Stimulated activated CD8-positive, alpha-beta memory T cell treated with anti-CD3 and anti-CD28 coated beads, Interleukin-15, amount 100 ng/mL, for 24 hours (primary cell): ENCODE measurements around the gene EIF4E2.

ENCODE experiments used
- DNase-seq: peaks from one replicate; pipeline ENCODE4 v3.0.0-alpha.2; 2020; ENCODE audit warnings: low read depth

Gene EIF4E2

GRCh38 chr2:232550354-232551249 lies at the start of gene EIF4E2, which contains the start of gene TIGD1:
Gene EIF4E2, plus strand, starts transcription at chr2:232550689. Its CDS starts 36 bp downstream, at chr2:232550725.
Gene TIGD1, minus strand, starts transcription at chr2:232550557. Its CDS starts 675 bp downstream, at chr2:232549882.
- DNase-seq, result peak; percentile 76

DNA sequence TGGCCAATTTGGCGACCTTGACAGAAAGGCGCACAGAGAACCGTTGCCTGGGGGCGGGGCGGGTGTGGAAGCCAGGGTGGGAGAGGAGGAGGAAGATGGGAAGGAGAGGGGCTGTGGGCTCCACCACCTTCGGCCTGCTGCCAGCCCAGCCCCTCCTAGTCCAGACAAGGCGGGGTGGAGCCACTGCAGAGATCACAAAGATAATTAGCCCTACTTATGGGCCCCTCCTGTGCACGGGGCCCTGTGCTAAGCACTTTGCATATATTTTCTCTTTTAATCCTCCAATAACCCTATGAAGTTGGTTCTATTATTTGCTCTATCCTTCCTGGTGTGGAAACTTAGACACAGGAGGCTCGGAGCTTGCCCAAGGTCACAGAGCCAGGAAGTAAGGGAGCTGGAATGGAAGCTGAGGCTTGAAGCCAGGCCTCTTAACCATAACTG lies 49.1 kb upstream of the EIF4E2 start:
- DNase-seq, result no peak

GRCh38 chr2:232501794-232502390 lies 48.6 kb upstream of the EIF4E2 start:
- DNase-seq, result no peak

- DNase-seq, result no peak
Measured at GRCh38 chr2:232502511-232502910, 48.0 kb upstream of the EIF4E2 start.

DNA sequence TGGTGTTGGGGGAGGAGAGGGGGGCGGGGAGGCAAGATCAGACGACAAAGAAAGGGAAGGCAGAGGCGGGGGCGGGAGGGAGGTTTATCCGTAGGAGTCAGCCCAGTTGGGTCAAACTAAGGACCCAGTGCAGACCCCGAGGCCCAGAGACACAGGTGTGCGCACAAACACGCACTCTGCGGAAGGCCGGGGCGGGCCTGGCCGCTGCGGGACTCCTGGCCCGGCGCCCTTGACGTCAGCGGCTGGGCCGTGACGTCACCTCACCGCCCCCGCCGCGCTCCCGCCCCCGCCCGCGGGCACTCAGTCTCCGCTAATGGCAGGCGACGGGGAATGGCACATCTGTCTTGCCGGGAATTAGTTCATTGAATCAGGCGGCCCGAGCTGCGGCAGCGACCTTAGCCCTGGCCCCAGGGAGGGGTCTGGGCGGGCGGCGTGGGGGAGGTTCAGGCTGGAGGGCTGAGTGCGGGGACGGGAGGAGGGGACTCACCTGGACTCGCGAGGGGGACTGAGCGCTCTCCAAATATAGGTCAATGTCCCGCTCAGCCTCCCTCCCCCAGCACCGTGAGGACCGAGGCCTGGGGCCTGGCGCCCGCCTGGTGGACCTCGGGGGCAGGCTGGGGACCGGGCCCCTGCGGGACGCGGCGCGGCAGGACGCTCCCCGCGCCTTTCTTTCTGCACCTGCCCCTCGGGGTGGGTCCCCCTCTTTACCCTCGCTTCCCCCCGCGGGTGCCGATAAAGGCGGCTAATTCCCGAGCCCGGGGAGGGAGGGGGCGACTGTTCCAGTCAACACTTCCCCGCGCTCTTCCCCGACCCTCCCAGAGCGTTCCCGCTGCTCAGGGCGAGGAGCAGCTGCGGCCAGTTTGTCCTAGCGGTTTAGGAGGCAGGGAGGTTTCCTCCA lies 47.3 kb upstream of the EIF4E2 start:
- no peak for DNase-seq

GRCh38 chr2:232503809-232504323 lies 46.6 kb upstream of the EIF4E2 start:
- no peak for DNase-seq

GRCh38 chr2:232504438-232504837 lies 46.1 kb upstream of the EIF4E2 start:
- DNase-seq, result no peak

- no peak for DNase-seq
Measured at GRCh38 chr2:232505856-232506255, 44.6 kb upstream of the EIF4E2 start.

- no peak for DNase-seq
Measured at GRCh38 chr2:232506709-232507108, 43.8 kb upstream of the EIF4E2 start.

DNA sequence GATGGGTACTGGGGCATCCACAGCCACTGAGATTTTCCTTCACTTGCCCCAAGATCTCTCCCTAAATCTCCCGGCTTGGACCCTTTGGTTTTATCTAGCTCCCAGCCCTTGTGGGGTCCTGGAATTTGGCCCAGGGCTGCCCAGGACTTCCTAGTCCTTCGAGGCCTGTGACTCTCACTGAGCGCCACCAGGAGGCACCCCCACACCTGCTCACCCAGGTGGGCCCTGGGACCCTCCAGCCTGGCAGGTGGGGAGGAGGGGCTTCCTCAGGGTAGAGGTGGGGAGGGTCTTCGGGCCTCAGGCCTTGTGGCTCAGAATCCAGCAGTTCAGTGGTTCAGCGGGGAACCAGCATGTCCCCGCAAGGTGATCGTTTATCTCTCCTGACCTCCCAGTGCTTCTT lies 42.2 kb upstream of the EIF4E2 start:
- no peak for DNase-seq

DNA sequence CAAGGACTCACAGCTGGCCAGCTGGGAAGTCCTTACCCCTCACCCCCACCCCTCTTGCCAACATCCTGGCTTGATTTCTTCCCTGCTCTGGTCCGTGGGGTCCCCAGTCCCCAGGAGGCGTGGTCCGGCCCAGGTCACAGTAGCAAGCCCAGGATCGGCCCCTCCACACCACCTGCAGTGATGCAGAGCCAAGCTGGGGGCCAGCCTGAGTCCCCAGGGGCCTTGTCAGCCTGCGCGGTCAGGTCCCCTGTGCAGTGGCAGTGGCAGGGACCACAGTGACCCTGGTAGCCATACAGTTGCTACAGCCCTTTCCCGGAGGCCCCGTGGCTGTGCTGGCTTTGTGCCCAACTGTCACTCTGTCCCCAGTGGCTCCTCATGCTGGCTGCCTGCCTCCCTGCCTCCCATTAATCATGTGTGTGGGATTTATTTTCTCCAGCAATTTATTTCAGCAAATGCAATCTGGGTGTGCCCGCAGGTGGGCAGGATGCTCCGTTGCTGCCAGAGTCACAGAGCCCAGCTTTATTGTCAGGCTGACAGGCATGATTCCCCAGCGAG lies 39.1 kb upstream of the EIF4E2 start:
- DNase-seq, result no peak

- DNase-seq, result no peak
Measured at GRCh38 chr2:232512602-232513001, 37.9 kb upstream of the EIF4E2 start.

DNA sequence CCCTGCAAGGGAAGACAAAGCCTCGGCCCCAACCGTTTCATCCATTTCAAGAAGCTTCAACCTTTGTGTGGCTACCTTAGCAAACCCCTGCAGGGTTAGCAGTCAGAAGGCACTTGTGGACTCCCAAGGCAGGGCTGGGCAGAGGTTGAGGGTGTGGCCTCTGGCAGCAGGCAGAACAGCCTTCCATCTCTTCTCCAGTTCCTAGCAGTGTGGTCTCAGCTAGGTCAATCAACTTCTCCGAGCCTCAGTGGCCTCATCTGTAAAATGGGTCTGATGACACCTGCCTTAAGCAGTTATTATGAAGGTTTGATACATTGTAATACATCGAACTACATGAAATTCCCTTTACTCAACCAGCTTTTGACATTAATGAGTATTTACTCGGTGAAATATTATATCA lies 37.1 kb upstream of the EIF4E2 start:
- no peak for DNase-seq

GRCh38 chr2:232515639-232516038 lies 34.9 kb upstream of the EIF4E2 start:
- DNase-seq, result no peak

DNA sequence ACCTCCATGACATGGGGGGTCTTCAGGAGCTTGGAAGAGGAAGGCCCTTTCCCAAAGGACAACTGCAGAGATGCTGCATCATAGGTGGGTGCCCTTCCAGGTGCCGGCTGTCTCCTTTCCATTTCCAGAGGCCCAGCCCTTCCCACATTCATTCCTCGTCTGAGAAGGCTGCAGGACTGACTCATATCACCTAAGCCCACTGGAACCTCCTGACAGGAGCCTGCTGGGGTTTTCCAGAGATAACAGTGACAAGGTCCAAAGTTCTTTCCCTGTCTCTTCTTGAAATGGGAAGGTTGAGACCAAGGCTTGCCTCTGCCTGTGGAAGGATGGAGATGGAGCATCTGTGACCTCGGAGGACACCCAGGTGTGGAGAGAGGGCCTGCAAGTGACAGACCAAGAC lies 33.9 kb upstream of the EIF4E2 start:
- no peak for DNase-seq

- DNase-seq, result no peak
Measured at GRCh38 chr2:232518844-232519243, 31.6 kb upstream of the EIF4E2 start.

DNA sequence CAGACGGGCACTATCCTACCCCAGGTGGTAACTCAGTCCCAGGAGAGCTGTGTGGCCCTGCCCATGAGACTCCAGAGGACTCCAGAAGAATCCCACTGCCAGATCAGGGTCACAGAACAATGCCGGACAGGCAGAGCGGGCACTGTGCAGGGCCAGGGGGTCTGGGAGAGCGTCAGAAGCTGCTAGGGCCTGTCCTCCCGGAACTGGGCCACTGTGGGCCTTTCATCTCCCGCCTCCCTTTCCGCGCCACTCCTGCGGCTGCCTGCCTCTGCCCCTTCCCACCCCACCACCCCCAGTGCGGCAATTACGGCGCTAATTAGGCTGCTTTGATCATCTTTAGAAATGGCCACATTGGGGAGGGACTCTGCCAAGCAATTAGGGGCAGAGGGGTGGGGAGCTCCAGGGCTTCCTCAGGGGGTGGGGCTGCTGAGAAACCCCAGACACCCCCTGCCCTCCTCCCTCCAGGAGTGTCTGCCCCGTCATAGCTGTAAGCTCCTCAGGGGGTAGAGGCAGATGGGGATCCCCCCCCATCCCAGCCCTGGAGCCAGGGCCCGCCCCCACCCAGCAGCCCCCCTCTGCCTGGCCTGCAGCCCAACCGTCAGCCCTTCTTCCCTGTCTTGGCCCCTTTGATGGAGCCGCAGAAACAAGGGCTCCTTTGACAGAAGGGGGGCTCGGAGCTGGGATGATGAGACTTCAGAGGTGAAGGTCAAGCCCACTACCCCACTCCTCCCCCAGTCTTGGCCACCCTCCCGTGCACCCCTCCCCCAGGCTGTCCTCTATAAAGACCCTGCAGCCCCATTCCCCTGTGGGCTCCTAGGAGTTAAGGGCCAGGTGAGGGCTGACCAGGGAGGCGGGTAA lies 30.7 kb upstream of the EIF4E2 start, which contains the start of gene PRSS56:
PRSS56 (plus strand) TSS at position 808 of the 858 bp plus-strand sequence. CDS start 211 bp downstream, outside the sequence.
- DNase-seq, result no peak

GRCh38 chr2:232520489-232520888 lies 30.0 kb upstream of the EIF4E2 start:
- DNase-seq, result no peak

DNA sequence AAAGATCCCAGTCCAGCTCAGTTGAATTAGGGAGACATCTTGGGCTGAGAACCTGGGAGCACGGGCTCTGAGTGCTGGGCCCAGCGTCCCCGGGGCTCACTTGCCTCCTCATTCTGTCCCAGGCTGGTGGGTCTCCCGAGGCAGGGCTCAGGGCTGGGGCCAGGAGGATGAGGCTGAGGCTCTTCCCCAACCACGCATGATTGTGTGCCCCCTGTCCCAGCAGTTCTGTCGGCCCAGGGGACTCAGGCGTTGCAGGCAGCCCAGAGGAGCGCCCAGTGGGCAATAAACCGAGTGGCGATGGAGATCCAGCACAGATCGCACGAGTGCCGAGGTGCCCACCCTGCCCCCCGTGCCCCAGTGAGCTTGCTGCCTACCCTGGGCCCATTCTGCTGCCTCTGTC lies 29.4 kb upstream of the EIF4E2 start:
- DNase-seq, result no peak

GRCh38 chr2:232521959-232522622 lies 28.4 kb upstream of the EIF4E2 start:
- peak; percentile 76 for DNase-seq
